OCI-LY7 (cell line): ENCODE measurements around the gene HRH2. TPM values are rescaled to one million over a fixed set of nuclear protein-coding genes. Genes with fewer than 3 reads are reported as not detected.
A peak's percentile ranks its signal among the peaks of the same experiment; 100 is the strongest.

Experiments
- BruUV-seq: library from RNA; stranded (reverse); fragments of 400-500 nt; replicated peaks from 2 replicates; lab custom pipeline; 2021; lab: Mats Ljungman, UMichigan
- CTCF ChIA-PET: fragments of 300-600 bp; sonication (Branson Sonifier 250); formaldehyde crosslinking; loops from one replicate; lab custom pipeline; 2022; ENCODE audit warnings: antibody characterized with exemption; ENCODE audit not compliant: unreplicated experiment; lab: Charles Lee
- POLR2A ChIA-PET: fragments of 300-600 bp; sonication (Branson Sonifier 250); formaldehyde crosslinking; loops from one replicate; lab custom pipeline; 2022; ENCODE audit warnings: antibody characterized with exemption; lab: Charles Lee
- DNase-seq: peaks from one replicate; pipeline ENCODE4 v3.0.0-alpha.2; 2015; ENCODE audit warnings: low spot score
- H2AFZ ChIP-seq: fragments of 200-600 bp; sonication (generic), shearing (Covaris generic); 2 replicates; pipeline ENCODE4 v1.6.1; 2014; ENCODE audit warnings: mild to moderate bottlenecking, antibody characterized with exemption, low read length, moderate library complexity
- H3K27ac ChIP-seq: fragments of 200-600 bp; sonication (generic); 2 replicates; pipeline ENCODE4 v1.5.1; 2014; ENCODE audit warnings: mixed run types, low read depth, mild to moderate bottlenecking, moderate library complexity, low read length, inconsistent platforms; ENCODE audit not compliant: poor library complexity, severe bottlenecking
- H3K36me3 ChIP-seq: fragments of 200-600 bp; sonication (generic); 2 replicates; pipeline ENCODE4 v1.6.1; 2014; ENCODE audit warnings: mild to moderate bottlenecking, antibody characterized with exemption, low read length, moderate library complexity, mixed read lengths; ENCODE audit not compliant: insufficient read depth
- H3K4me1 ChIP-seq: fragments of 200-600 bp; sonication (generic); 2 replicates; pipeline ENCODE4 v1.5.1; 2014; ENCODE audit warnings: mild to moderate bottlenecking, low read length; ENCODE audit not compliant: insufficient read depth, poor library complexity, severe bottlenecking
- H3K4me2 ChIP-seq: fragments of 200-600 bp; sonication (generic); 2 replicates; pipeline ENCODE4 v1.6.1; 2014; ENCODE audit warnings: mild to moderate bottlenecking, low read length
- H3K4me3 ChIP-seq: fragments of 200-600 bp; sonication (generic); 2 replicates; pipeline ENCODE4 v1.5.1; 2014; ENCODE audit warnings: mild to moderate bottlenecking, low read depth, low read length; ENCODE audit not compliant: poor library complexity, severe bottlenecking
- H3K79me2 ChIP-seq: fragments of 200-600 bp; sonication (generic); 2 replicates; pipeline ENCODE4 v1.6.1; 2016; ENCODE audit warnings: low read depth, mild to moderate bottlenecking, low read length, moderate library complexity, mixed read lengths; ENCODE audit not compliant: insufficient read depth
- H3K9me2 ChIP-seq: fragments of 200-600 bp; sonication (generic); 2 replicates; pipeline ENCODE4 v1.6.1; 2016; ENCODE audit warnings: mild to moderate bottlenecking, low read length, mixed read lengths; ENCODE audit not compliant: insufficient read depth
- H3K9me3 ChIP-seq: fragments of 200-600 bp; sonication (generic); 2 replicates; pipeline ENCODE4 v1.6.1; 2014; ENCODE audit warnings: mild to moderate bottlenecking, mixed run types, low read length, mixed read lengths
- H4K20me1 ChIP-seq: fragments of 200-600 bp; sonication (generic); 2 replicates; pipeline ENCODE4 v1.6.1; 2014; ENCODE audit warnings: mild to moderate bottlenecking, antibody characterized with exemption, low read length, moderate library complexity, mixed read lengths; ENCODE audit not compliant: insufficient read depth
- EZH2phosphoT487 ChIP-seq: fragments of 200-600 bp; sonication (generic); IDR thresholded peaks from 2 replicates; pipeline ENCODE4 v1.6.1; 2018; ENCODE audit warnings: low read depth, borderline replicate concordance, mild to moderate bottlenecking, mixed run types, antibody characterized with exemption, low read length, moderate library complexity, mixed read lengths
- intact Hi-C: fragments of 100-400 bp; cut with micrococcal nuclease; formaldehyde crosslinking; loops from one replicate; pipeline ENCODE4 v1.10.0; 2022; ENCODE audit not compliant: unreplicated experiment
- total RNA-seq, 2 experiments: library from RNA; depleted of rRNA in 1 of 2; stranded (reverse); fragments of >200 nt in 1 of 2; shearing (Covaris generic) in 1 of 2; gene quantifications; 2 replicates each; pipeline ENCODE4 v1.2.3, GENCODE V29; 2014 to 2022
- TF ChIP-seq, protein P1 (sequence below): fragments of 200-600 bp; sonication (generic); conservative IDR thresholded peaks from 2 replicates; pipeline ENCODE4 v1.5.1; 2014; ENCODE audit warnings: mild to moderate bottlenecking, antibody characterized with exemption, low read length, moderate library complexity, mixed read lengths

HRH2 gene
- total RNA-seq, 2 experiments from 2014 or later, result not detected

DNA sequence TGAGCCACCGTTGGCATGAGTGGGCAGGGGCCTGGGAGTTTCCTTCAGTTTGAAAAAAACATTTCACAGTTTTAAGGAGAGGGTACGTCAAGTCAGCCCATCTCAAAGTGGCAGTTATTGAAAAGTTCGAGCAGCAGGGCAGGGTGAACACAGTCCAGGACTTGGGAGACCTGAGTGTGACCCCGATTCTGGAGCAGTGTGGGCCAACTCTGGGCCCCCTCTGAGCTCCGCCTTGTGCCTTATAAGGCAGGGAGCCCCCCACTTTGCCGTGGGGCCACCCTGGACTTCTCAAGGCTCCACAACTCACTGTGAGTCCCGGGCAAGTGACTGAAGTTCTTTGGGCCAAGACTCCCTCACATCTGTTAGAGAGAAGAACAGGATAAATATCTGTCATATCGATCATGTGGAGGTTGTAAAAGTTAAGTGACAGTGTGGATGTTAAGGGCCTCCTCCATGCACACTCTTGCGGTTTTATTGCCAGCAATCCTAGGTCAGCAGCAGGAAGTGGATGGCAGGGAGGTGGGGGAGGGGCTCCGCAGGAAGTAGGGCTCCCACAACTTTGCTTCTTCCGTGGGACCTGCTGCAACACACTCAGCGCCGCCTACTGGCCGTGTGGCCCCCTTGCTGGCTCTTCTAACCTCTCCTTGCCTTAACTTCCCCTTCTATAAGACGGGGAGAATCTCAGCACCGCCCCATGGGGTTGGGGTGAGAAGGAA, 38.4 kb downstream of the HRH2 start:
- peak; percentile 44 for DNase-seq
- no peak overlapping the region for H3K4me3 ChIP-seq
- no peaks in the 10 kb centered on the region for H4K20me1 ChIP-seq
- no peaks in the 10 kb centered on the region for H3K36me3 ChIP-seq
- POLR2A ChIA-PET, result interaction anchor here (0.7 kb wide), 1 partner anchor 12 kb away, joined by 3 read pairs; no protein-coding TSS in a partner anchor
- peak overlapping the region; percentile 18; the same call in 1 of the 2 replicates for H2AFZ ChIP-seq
- H3K27ac ChIP-seq, result no peak overlapping the region
- no TSS peak for BruUV-seq
- CTCF ChIA-PET, result no interaction called here
- no peak overlapping the region for H3K4me2 ChIP-seq
- TF ChIP-seq, protein P1, sequence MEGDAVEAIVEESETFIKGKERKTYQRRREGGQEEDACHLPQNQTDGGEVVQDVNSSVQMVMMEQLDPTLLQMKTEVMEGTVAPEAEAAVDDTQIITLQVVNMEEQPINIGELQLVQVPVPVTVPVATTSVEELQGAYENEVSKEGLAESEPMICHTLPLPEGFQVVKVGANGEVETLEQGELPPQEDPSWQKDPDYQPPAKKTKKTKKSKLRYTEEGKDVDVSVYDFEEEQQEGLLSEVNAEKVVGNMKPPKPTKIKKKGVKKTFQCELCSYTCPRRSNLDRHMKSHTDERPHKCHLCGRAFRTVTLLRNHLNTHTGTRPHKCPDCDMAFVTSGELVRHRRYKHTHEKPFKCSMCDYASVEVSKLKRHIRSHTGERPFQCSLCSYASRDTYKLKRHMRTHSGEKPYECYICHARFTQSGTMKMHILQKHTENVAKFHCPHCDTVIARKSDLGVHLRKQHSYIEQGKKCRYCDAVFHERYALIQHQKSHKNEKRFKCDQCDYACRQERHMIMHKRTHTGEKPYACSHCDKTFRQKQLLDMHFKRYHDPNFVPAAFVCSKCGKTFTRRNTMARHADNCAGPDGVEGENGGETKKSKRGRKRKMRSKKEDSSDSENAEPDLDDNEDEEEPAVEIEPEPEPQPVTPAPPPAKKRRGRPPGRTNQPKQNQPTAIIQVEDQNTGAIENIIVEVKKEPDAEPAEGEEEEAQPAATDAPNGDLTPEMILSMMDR, result peak; percentile 83
- TF ChIP-seq EZH2phosphoT487, result no peak
- intact Hi-C loops, result no loop called here
- H3K79me2 ChIP-seq, result no peaks in the 10 kb centered on the region
- H3K9me2 ChIP-seq, result no peaks in the 10 kb centered on the region
- no peaks in the 10 kb centered on the region for H3K9me3 ChIP-seq
- H3K4me1 ChIP-seq, result no peaks in the 10 kb centered on the region

DNA sequence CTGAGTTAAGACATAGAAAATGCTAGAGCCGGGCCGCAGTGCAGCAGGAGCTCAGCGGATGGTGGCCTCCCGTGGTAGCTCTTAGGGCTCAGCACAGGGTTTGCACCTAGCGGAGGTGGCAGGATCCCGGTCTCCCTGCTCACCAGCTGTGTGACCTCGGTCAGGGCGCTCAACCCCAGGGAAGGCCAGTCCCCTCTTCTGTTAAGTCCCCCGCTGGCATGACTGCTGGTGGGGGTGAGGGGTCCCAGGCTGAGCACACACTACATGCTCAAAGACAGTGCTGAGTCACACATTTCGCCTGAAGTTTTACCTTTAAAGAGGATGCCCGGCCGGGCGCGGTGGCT, 39.0 kb downstream of the HRH2 start:
- POLR2A ChIA-PET, result no interaction called here
- TF ChIP-seq, protein P1, result no peak; the same call in 1 of the 2 replicates
- no peak for TF ChIP-seq EZH2phosphoT487
- Histone ChIP-seq H2AFZ (no peak overlapping the region), H3K27ac (no peak overlapping the region), H3K4me3 (no peak overlapping the region), H3K4me2 (no peak overlapping the region), H3K9me3 (no peaks in the 10 kb centered on the region), H3K79me2 (no peaks in the 10 kb centered on the region), H3K9me2 (no peaks in the 10 kb centered on the region), H4K20me1 (no peaks in the 10 kb centered on the region), H3K4me1 (no peaks in the 10 kb centered on the region), H3K36me3 (no peaks in the 10 kb centered on the region)
- DNase-seq, result no peak
- CTCF ChIA-PET, result no interaction called here
- BruUV-seq, result no TSS peak
- intact Hi-C loops, result no loop called here

DNA sequence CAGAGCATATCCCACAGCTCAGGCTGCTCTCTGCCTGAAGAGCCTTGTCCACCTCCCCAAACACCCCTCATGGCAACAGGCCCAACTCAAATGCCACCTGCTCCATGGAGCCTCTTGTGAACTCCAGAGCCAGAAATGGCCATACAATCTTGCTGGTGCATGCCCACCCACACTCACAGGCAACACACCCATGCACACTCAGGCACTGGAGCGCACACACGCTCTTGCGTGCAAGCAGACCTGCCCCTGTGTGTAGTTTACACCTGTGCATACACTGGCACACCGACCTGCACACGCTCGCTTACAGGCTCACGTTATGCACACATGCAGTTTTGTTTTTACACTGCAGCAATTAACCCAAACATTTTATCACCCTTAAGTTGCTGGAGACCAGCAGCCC, 40.0 kb downstream of the HRH2 start:
- CTCF ChIA-PET, result no interaction called here

More for the DNA sequence above, 40.0 kb downstream of the HRH2 start:
- no peak for DNase-seq
- Histone ChIP-seq H4K20me1 (no peaks in the 10 kb centered on the region), H3K36me3 (no peaks in the 10 kb centered on the region), H3K9me3 (no peaks in the 10 kb centered on the region), H2AFZ (no peak overlapping the region), H3K27ac (no peak overlapping the region), H3K79me2 (no peaks in the 10 kb centered on the region), H3K9me2 (no peaks in the 10 kb centered on the region), H3K4me1 (no peaks in the 10 kb centered on the region), H3K4me2 (no peak overlapping the region), H3K4me3 (no peak overlapping the region)
- intact Hi-C loops, result no loop called here
- POLR2A ChIA-PET, result no interaction called here
- TF ChIP-seq, protein P1, result no peak
- no peak for TF ChIP-seq EZH2phosphoT487
- no TSS peak for BruUV-seq
